GM19455 (cell line): ENCODE measurements around the gene SLCO3A1.
"Not testable (repeated sequence)": the region's sequence is repeated elsewhere in the genome, so short reads cannot be mapped to it uniquely, and the experiment has no call there.

Experiments used
- ATAC-seq: cut with Tn5 transposase; IDR thresholded peaks from one replicate; pipeline ENCODE4 v1.9.1; 2021; ENCODE audit not compliant: unreplicated experiment

The SLCO3A1 gene

DNA sequence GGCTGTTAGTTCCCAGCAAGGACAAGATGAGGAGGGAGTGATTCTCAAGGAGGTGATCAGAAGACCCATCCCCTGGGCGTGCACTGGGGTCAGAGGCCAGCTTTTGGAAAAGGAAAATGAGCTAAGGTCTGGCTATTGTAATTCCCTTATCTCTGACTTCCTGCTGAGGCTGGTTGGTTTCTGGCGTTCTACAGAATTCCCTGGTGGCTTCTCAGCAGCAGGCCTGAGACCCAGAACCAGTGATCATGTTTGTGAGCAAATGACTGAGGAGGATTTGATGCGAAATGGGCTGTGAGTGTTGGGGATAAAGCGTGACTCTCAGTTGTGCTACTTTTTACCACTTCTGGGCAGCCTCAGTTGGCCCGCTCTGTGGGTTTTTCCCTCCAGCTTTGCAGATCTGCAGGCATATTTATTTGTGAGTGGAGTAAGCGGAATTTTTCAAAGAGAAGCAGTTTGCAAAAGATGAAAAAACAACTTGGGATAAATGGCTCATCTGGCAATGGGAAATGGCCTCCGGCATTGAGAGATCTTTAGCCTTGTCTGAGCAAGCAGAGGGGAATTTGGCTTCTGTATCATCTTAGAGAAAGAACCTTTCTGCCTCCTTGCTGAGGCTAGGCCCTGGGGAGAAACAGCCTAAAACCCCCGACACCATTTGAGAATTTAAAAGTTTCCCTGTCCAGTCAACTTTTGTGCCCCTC, 102.7 kb downstream of the SLCO3A1 start:
- no peak for ATAC-seq

DNA sequence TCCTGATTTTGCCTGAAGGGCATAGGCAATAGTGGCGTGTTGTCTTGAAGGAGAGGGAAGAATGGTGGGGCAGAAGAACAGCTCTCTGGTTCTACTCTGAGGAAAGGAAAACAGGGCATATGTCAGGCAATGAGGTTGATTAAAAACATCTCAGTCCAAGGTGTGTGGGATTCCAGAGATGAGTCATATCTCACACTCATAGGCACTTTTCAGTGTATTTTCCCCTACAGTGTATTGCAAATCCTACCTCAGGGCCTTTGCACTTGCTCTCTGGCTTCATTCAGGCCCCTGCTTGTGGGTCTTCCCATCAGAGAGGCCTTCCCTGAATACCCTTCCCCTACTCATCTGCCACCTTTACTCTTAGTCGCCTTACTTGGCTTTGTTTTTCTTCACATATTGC, 107.8 kb downstream of the SLCO3A1 start:
- ATAC-seq = no peak

DNA sequence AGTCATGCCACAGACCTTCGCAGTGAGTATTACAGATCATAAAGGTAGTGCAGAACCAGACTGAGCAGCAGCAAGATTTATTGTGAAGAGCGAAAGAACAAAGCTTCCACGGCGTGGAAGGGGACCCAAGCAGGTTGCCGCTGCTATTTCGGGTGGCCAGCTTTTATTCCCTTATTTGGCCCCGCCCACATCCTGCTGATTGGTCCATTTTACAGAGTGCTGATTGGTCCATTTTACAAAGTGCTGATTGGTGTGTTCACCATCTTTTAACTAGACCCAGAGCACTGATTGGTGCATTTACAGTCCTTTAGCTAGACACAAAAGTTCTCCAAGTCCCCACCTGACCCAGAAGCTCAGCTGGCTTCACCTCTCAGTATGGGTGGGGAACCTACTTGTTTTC, 110.2 kb downstream of the SLCO3A1 start:
- not testable (repeated sequence) for ATAC-seq

DNA sequence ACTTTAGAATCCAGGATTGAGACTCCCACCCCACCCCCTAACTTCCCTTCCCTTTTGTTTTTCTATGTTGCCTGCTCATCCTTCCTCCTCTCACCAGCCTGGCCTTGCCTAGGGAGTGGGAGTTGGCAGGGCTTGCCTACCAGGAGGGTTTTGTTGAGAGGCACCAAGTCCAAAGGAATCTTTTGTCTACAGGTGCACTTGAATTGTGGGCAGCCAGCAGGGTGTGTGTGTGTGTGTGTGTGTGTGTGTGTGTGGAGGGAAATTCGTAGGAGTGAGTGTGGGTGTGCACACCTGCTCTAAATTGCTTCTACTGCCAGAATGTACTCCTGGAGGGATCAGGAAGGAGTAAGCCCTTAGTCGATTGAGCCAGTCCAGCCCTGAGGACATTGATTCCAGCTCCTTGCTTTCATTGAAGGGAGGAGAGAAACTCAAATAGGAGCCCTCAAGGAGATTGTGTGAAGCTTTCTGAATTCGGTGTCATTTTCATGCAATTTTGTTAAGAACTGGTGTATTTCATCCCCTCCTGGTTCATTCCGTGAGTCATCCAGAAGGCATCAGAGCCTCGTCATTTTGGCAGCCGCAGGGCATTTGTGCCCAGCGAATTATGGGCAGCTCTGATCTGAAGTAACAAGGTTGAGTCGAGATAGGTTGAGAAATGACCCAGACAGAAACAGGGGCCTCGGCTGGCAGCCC, 112.1 kb downstream of the SLCO3A1 start:
- no peak for ATAC-seq

DNA sequence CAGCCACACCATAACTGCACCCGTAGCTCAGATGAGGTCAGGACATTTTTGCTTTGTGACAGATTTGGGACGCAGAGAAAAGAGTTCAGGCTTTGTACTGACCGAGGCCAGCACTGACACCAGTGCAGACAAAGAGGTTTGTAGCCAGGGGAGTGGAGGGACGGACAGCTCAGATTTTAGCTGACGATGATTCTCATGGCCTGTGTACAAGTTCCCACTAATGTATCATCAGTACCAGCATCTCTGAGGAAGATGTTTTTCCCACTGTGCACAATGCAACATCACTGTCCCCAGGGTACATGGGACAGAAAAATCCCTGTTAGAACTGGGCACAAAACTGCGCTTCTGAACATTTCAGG, 112.7 kb downstream of the SLCO3A1 start:
- ATAC-seq = no peak

DNA sequence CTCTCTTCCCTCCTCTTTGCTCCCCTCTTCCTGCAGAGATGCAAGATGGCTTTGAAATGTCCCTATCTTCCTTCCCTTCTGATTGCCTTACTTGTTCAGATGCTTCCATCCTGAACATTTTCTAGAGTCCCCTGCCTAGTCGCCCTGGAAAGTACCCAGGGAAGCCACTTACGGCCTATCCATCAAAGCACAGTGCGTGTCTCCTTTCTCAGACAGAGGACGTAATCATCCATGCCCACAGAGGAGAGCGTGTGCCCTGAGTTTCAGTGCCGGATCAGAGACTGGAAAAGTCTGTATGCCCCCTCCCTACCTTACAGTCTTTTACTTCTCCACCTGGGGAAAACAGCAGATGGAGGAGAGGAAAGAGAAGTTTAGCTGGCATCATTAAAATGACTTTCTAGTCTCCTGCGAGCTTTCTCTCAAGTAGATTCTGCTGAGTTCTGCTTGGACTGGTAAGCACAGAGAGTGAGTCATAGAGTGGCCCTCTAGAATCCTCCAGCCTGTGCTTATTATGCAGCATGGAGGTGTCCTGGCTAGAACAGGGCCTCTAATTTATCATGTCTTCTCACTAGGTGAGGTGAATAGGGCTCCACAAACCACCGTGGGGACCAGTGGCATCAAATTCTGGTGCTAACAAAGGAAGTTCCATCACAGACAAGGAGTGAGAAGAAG, 114.6 kb downstream of the SLCO3A1 start:
- ATAC-seq = no peak

DNA sequence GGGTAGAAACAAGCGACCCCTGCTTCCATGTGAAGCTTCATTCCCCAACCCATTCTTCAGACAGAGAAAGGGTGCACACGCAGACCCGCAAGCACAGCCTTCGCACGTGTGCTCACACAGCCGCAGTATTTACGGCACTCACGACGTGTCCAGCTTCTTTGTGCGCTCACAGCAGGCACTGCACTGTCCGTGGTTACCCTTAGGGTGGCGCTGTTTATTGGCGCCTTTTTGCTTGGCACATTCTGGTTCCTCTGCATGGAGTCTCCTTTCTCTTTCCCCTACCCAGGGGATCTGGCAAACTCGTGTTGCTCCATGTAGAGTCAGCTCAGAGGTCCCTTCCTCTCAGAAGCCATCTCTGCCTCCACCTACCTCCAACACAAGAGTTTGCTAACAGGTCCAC, 115.1 kb downstream of the SLCO3A1 start:
- no peak for ATAC-seq

DNA sequence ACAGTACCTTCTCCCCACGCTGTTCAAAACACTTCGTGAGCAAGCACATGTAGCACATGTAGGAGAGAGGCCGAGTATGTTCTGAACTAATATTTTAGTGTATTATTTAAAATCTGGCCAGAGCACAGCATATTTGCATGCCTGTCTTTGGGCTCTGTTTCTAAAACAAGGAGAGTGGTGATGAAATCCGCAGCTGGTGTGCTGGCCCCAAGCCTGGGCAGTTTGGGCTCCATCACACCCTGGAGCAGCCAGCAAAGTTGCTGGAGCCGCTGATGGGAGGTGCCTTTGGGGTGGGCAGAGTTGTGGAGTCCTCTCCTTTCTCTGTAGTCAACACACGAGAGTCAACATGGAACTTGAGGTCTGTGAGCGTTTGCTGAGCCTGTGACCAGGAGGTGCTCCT, 116.6 kb downstream of the SLCO3A1 start:
- no peak for ATAC-seq

DNA sequence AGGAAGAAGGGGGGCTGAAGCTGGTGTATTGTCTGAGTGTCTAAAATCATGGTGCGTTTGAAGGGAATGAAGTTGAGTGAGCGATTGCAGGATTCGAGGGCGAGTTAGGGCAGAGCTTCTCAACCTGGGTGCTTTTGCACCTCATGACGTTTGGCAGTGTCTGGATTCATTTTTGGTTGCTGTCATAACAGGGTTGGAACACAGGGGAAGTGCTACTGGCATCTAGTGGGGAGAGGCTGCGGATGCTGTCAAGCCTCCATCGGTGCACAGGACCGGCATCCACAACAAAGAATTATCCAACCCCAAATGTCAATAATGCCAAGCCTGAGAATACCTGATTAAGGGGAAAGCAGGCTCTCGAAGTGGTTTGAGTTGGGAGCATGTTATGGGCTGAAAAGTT, 120.0 kb downstream of the SLCO3A1 start:
- ATAC-seq = no peak

DNA sequence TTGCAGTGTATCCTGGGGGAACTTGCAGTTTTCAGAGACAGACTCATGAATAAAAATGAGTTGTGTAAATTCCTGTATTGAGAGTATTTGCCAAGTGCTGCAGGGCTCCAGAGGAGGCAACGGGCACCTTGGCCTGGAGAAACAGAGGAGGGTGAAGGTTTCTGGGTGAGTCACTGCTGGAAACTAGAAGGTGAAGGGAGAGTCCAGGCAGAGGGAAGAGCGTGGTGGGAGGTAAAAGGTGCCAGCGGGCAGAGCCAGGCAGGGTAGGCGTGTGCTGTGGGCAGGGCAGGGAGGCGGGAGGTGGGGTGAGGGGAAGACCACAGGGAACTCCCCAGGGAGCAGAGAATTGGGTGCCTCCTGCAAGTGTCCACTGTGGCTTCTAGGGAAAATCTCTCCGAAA, 120.8 kb downstream of the SLCO3A1 start:
- no peak for ATAC-seq

DNA sequence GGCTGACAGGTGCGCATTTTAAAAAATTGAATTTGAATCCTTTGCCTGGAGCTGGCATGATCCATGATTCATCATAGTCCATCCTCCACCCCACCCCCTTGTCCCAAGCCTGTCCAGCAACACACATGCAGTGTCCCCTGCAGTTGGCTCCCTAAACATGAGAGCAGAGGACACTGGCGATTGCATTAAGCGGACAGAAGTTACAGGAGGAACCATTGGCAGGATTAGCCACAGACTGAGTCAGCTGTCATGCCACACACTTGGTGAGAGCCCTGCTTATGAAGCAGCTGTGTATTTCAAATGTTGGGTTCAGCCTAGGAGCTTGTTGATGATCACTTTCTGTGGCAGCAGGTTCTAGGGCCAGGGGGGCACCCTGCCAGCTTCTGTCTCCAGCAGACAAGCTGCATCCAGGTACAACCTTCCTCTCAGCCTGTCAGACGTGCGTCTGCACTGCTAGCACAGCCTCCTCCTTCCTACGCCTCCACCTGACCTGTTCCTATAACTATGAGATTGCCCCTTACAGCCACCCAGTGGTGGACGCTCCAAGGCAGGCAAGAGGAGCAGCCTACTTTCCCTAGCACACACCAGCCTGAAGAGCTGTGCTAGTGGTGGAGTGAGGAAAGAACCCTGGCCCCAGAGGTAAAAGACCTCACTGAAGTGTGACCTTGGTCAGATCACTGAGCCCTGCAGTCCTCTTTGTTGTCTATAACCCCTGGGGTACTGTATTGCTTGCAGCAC, 121.9 kb downstream of the SLCO3A1 start:
- ATAC-seq = no peak

DNA sequence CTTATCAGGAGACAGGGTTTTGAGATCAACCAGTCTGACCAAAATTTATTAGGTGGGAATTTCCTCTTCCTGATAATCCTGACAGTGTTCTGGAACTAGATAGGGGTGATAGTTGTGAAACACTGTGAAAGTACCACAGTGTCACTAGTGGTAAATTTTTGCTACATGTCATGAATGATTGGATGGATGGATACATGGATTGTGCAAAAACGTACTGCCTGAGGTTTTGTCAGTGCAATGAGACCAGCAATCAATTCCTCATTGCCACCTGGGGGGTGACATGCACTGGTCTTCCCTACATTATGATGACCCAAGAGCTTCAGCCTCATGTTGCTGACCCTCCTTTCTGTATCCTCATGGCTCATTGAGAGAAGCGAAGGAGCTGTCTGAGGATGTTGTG, 123.5 kb downstream of the SLCO3A1 start:
- no peak for ATAC-seq

DNA sequence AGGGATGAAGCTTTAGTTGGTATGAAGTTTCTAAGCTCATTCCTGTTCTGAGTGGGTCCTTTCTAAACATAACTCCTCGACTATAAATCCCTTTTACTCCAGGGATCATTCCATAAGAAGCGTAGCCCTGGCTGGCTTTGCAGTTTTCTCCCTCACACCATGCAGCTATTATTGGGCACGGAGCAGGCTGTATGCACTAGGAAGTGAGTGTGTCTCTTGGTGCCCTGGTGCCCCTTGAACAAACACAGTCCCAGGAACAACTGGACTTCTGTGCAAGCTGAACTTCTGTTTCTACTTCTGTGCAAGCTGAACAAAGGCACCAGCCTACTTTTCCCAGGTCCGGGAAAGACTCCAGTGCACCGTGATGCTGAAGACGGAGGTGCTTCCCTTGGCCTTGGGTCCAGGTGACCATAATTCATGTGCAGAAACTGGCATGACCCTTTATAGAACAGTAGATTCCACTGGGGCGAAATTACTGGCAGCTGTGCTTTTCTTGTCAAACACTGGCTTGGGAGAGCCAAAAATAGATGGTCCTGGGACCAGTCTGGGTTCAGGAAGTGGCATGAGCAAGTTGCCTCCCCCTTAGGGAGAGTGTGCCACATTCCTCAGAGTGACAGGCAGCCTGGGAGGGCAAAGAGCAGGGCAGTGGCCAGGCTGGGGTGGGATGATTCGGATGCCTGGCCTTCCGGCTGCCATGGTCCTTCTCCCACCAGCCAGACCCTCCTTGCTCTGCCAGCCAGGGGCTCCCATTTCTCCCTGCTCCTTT, 127.2 kb downstream of the SLCO3A1 start:
- no peak for ATAC-seq

DNA sequence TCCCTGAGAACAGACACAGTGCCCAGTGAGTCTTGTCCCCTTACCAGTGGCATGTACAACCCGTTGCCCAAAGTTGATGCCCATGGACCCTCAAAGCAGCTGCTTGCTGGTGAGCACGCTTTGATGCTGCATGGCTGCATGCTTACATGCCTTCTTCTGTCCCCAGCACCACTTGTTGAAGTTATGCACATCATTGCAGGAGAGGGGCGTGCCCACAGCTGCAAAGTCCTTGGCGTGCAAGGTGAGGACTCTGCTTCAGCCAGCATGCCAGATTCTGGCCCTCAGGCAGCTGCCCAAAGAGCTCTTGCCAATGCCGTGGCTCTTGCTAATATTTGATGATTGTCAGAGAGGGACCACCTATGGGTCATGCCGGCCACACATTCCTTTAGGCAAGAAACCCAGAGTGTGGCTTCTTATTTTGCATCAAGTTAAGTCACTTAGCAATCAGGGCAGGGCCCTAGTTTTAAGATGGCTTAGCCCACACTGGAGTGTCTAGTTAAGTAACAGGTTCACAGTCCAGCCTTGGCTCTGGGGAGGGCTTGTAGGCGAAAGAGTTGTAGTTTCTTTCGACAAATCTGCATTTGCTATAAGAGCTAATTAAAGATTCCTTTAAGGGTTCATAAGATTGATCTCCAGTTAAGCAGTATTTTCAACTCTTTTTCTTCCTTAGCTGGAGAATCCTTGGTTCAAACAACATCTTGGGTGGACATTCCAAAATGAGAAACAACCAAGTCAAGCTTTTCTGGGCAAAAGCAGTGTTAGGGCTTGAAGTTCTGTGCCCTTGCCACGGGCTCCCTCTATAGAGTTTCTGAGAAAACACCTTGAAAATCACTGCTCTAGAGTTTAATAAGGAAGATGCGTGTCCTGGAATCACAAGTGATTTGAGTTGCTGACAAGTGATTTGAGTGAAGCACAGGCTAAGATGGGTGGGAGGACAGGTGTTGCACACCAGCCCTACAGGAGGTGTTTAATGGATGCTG, 128.6 kb downstream of the SLCO3A1 start:
- no peak for ATAC-seq

DNA sequence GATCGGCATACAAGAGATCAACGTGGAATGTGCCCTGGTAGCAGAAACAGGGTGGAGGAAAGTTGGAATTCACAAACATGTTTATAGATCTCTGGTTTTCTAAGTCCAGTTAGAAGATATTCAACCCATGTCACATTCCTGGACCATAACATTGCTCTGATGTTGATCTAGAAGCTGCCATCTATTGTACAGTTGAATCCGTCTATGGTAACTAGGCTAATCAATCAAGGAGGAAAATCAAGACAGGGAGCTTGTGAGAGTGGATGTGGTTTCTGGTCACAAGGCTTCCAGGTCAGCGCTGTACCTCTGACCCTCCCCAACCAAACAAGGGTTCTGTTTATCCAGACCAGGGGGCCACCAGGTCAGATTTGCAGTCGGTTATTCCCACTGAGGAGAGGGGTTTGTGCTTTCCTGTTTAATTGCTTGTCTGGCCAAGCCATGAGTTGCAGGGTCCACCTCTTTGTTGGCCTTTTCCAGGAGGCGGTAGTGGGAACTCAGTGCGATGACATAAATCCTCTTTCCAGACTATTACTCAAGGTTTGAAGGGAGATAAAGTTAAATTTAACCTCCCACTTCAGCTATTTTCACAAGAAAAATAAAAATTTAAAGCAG, 130.3 kb downstream of the SLCO3A1 start:
- ATAC-seq = no peak

DNA sequence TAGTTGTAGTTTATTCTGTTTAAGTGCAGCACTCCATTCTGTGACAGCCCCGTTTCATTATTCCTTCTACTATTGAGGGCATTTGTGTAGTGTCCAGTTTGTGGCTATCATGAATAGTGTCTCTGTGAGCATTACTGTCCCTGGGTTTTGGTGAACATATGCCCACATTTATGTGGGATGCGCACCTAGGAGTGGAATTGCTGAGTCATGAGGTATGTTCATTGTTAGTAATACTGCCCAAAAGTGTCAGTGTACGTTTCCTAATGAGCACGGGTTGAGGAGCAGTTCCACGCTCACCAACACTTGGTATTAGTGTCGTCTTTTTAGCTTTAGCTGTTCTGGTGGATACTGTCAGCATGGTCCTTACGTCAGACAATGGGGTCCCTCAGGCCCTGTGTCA, 131.8 kb downstream of the SLCO3A1 start:
- no peak for ATAC-seq

DNA sequence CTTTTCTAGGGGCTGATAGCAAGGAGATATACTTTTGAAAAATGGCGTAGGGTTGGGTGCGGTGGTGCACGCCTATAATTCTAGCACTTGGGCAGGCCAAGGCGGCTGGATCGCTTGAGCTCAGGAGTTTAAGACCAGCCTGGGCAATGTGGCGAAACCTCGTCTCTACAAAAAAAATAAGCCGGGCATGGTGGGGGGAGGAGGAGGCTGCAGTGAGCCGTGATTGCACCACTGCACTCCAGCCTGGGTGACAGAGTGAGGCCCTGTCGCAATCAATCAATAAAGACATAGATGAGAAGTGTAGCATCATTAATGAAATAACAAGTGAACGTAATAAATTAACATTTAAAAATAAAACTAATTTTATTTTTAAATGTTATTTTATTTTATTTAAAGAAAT, 134.6 kb downstream of the SLCO3A1 start:
- ATAC-seq = no peak

DNA sequence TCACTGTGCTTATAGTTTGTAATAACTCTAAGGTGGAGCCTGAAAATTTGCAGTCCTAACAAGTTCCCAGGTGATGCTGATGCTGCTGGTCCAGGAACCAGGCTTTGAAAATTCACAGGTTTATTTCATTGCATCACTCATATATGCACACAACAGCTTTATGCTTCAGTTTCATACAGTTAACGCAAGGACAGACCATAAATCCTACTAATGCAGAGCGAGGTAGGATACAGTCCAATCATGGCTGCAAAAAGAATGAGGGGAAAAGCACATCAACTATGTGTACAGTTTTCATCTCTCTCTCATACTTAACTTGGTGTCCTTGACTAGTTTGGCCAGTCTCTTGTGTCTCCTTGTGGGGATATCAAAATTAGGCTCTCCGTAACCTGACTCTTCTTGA, 135.1 kb downstream of the SLCO3A1 start:
- ATAC-seq = no peak

DNA sequence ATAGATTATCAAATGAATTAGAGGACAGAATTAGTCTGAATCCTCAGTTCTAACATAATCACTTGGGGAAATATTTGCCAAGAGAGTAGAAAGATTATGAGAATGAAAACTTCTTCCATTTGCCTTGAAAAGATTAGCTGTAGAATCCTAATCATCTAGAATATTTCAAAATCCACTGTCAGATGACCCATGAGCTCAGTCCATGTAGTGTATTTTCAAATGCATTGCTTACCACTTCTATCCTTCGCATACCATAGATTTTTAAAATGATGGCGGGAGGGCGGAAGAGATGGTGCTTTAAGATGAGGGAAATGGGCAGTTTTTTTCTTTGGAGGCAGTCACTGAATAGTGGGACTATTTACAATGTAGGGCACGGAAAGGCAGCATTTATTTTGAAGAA, 136.3 kb downstream of the SLCO3A1 start:
- no peak for ATAC-seq
